ENCODE measurements around the gene DAGLA. TPM values are rescaled to one million over a fixed set of nuclear protein-coding genes. Genes with fewer than 3 reads are reported as not detected.
A peak's percentile ranks its signal among the peaks of the same experiment; 100 is the strongest.

Gene DAGLA
- total RNA-seq, 1 experiment from 2014 or later = 4.5 TPM

- no peak for TF ChIP-seq CTCF (conservative IDR thresholded peaks at IDR 0.05)
- H2BK15ac ChIP-seq (ENCODE audit: low read depth, low read length) = no peak overlapping the region
- no peak overlapping the region for H3K56ac ChIP-seq (ENCODE audit: insufficient read length, low read depth, low read length)
- H2BK20ac ChIP-seq (ENCODE audit: low read depth, low read length, poor library complexity, severe bottlenecking) = no peak overlapping the region
- H3K23ac ChIP-seq (ENCODE audit: insufficient read length, low read depth, low read length) = no peak overlapping the region
- no peak overlapping the region for H2BK120ac ChIP-seq (ENCODE audit: low read depth, low read length, poor library complexity, severe bottlenecking)
- H4K20me1 ChIP-seq (ENCODE audit: control insufficient read depth, insufficient read depth, insufficient read length) = no peaks in the 10 kb centered on the region
- no peak overlapping the region for H2BK5ac ChIP-seq (ENCODE audit: insufficient read length, low read length)
- no peaks in the 10 kb centered on the region for H3K23me2 ChIP-seq (ENCODE audit: insufficient read length, low read depth, low read length, poor library complexity, severe bottlenecking)
- H3K9me3 Mint-ChIP-seq = no peaks in the 10 kb centered on the region
- H3K18ac ChIP-seq (ENCODE audit: insufficient read length, low read depth, low read length) = no peak overlapping the region
- H2AK5ac ChIP-seq (ENCODE audit: insufficient read length, low read length) = no peak overlapping the region
- no peak overlapping the region for H4K8ac ChIP-seq (replicated peaks; ENCODE audit: insufficient read length, low read depth, low read length)
- no CpG with 5 or more reads among the region's 11 CpGs for WGBS (ENCODE audit: extremely low coverage, insufficient read length, low lambda C conversion rate)
- no peak overlapping the region for H4K91ac ChIP-seq (ENCODE audit: insufficient read length, low read depth, low read length)
- H3K36me3 Mint-ChIP-seq (ENCODE audit: insufficient read depth in 1 of 3, low read depth in 3 of 3) = peaks cover 0 to 1% (median 0%) of the 10 kb centered on the region in 3 experiments; a peak in 2 of 7 replicates
- H3K27me3 Mint-ChIP-seq (ENCODE audit: low read depth) = peaks cover 12% of the 10 kb centered on the region
- H3K4me3 Mint-ChIP-seq = no peak overlapping the region
- H2AFZ ChIP-seq (ENCODE audit: low read length) = no peak overlapping the region
- peak; percentile 25 for DNase-seq
- H2BK12ac ChIP-seq (ENCODE audit: insufficient read length, low read depth, low read length) = no peak overlapping the region
- H3K14ac ChIP-seq (ENCODE audit: insufficient read depth, low read length) = no peak overlapping the region
- H4K5ac ChIP-seq (ENCODE audit: insufficient read length, low read depth, low read length) = no peak overlapping the region
- H3K4me1 Mint-ChIP-seq = peaks cover 14 to 18% of the 10 kb centered on the region in 2 experiments
- H3K79me1 ChIP-seq (ENCODE audit: insufficient read depth, low read depth, low read length, poor library complexity, severe bottlenecking) = no peaks in the 10 kb centered on the region
- no peak overlapping the region for H3K27ac Mint-ChIP-seq
- H3K27me3 ChIP-seq (ENCODE audit: insufficient read depth, low read length) = no peaks in the 10 kb centered on the region; the same call in 1 of the 2 replicates
- no peak overlapping the region for H3K4me2 ChIP-seq (ENCODE audit: insufficient read depth, insufficient read length, low read length)
- H3K4me1 ChIP-seq (ENCODE audit: insufficient read depth, low read length) = no peaks in the 10 kb centered on the region; the same call in 1 of the 2 replicates
- H3K79me2 ChIP-seq (ENCODE audit: insufficient read depth, low read length) = no peaks in the 10 kb centered on the region
- H3T11ph ChIP-seq (ENCODE audit: low read length) = no peak overlapping the region
- no peak overlapping the region for H3K27ac ChIP-seq (ENCODE audit: insufficient read length, low read depth, low read length)
- no peaks in the 10 kb centered on the region for H3K9me3 ChIP-seq (ENCODE audit: control insufficient read depth, low read depth, low read length)
- H3K9ac ChIP-seq (ENCODE audit: extremely low read depth, insufficient read length, low read length) = no peak overlapping the region
- no peak overlapping the region for H3K4ac ChIP-seq (ENCODE audit: low read depth, low read length)
Observed at GRCh38 chr11:61682906-61683675, 2.9 kb downstream of the DAGLA start.

Measured in H9 (cell line).